ENCODE data around the gene HEXB.
"Not testable (repeated sequence)": the region's sequence is repeated elsewhere in the genome, so short reads cannot be mapped to it uniquely, and the experiment has no call there.

HEXB gene

GRCh38 chr5:74659172-74659571 is 25.9 kb upstream of the HEXB start:
- DNase-seq (ENCODE audit: low read depth) = no peak

- no peak for DNase-seq (ENCODE audit: low read depth)
Measured at GRCh38 chr5:74660140-74660539, 24.9 kb upstream of the HEXB start.

- no peak for DNase-seq (ENCODE audit: low read depth)
Measured at GRCh38 chr5:74660873-74661272, 24.2 kb upstream of the HEXB start.

GRCh38 chr5:74664551-74664950 is 20.5 kb upstream of the HEXB start:
- no peak for DNase-seq (ENCODE audit: low read depth)

GRCh38 chr5:74665273-74665672 is 19.8 kb upstream of the HEXB start:
- DNase-seq (ENCODE audit: low read depth) = no peak

- no peak for DNase-seq (ENCODE audit: low read depth)
Measured at GRCh38 chr5:74665816-74666215, 19.2 kb upstream of the HEXB start.

GRCh38 chr5:74667396-74667795 is 17.6 kb upstream of the HEXB start:
- no peak for DNase-seq (ENCODE audit: low read depth)

GRCh38 chr5:74669821-74670220 is 15.2 kb upstream of the HEXB start:
- DNase-seq (ENCODE audit: low read depth) = no peak

- DNase-seq (ENCODE audit: low read depth) = no peak
Measured at GRCh38 chr5:74670396-74671038, 14.5 kb upstream of the HEXB start.

- DNase-seq (ENCODE audit: low read depth) = no peak
Measured at GRCh38 chr5:74672215-74672877, 12.7 kb upstream of the HEXB start.

- no peak for DNase-seq (ENCODE audit: low read depth)
Measured at GRCh38 chr5:74673011-74673790, 11.8 kb upstream of the HEXB start.

GRCh38 chr5:74676466-74676865 is 8.6 kb upstream of the HEXB start:
- DNase-seq (ENCODE audit: low read depth) = not testable (repeated sequence)

GRCh38 chr5:74678123-74678522 is 6.9 kb upstream of the HEXB start:
- not testable (repeated sequence) for DNase-seq (ENCODE audit: low read depth)

GRCh38 chr5:74679300-74679699 is 5.7 kb upstream of the HEXB start:
- DNase-seq (ENCODE audit: low read depth) = not testable (repeated sequence)

- no peak for DNase-seq (ENCODE audit: low read depth)
Measured at GRCh38 chr5:74679966-74680365, 5.1 kb upstream of the HEXB start.

- no peak for DNase-seq (ENCODE audit: low read depth)
Measured at GRCh38 chr5:74685979-74686631, 1.1 kb downstream of the HEXB start.

- DNase-seq (ENCODE audit: low read depth) = no peak
Measured at GRCh38 chr5:74686962-74687751, 2.1 kb downstream of the HEXB start.

GRCh38 chr5:74693191-74693590 is 8.2 kb downstream of the HEXB start:
- no peak for DNase-seq (ENCODE audit: low read depth)

- DNase-seq (ENCODE audit: low read depth) = no peak
Measured at GRCh38 chr5:74717596-74717995, 32.6 kb downstream of the HEXB start.

- DNase-seq (ENCODE audit: low read depth) = no peak
Measured at GRCh38 chr5:74722271-74722670, 37.2 kb downstream of the HEXB start.

GRCh38 chr5:74725331-74725730 is 40.3 kb downstream of the HEXB start:
- no peak for DNase-seq (ENCODE audit: low read depth)

GRCh38 chr5:74736759-74737158 is 51.7 kb downstream of the HEXB start:
- no peak for DNase-seq (ENCODE audit: low read depth)
